Ectodermal cell (in vitro differentiated cells): ENCODE data around the gene NFATC1.

Source experiments
- H3K27ac ChIP-seq: 2 replicates; pipeline ENCODE4 v1.7.0; 2013; ENCODE audit warnings: mild to moderate bottlenecking, low read depth, low read length; ENCODE audit not compliant: insufficient read depth, poor library complexity, severe bottlenecking
- H3K27me3 ChIP-seq: 2 replicates; pipeline ENCODE4 v1.7.0; 2013; ENCODE audit warnings: mild to moderate bottlenecking, low read length; ENCODE audit not compliant: insufficient read depth, control insufficient read depth, poor library complexity, severe bottlenecking
- H3K36me3 ChIP-seq: one replicate; pipeline ENCODE4 v1.7.0; 2013; ENCODE audit warnings: low read length; ENCODE audit not compliant: control insufficient read depth, insufficient read depth
- H3K4me1 ChIP-seq: one replicate; pipeline ENCODE4 v1.7.0; 2013; ENCODE audit warnings: low read length; ENCODE audit not compliant: control insufficient read depth, insufficient read depth
- H3K4me3 ChIP-seq: 2 replicates; pipeline ENCODE4 v1.7.0; 2013; ENCODE audit warnings: low read depth, low read length, control low read depth; ENCODE audit not compliant: insufficient read depth
- H3K9me3 ChIP-seq: 2 replicates; pipeline ENCODE4 v1.7.0; 2013; ENCODE audit warnings: mild to moderate bottlenecking, low read length, moderate library complexity; ENCODE audit not compliant: control insufficient read depth
- WGBS, 2 experiments: methylation state at CpG; one replicate each; pipeline ENCODE4 v1.1.7; 2013; ENCODE audit warnings: missing lambda C conversion rate in 2 of 2; 5-methylcytosine and 5-hydroxymethylcytosine counted together

Gene NFATC1

DNA sequence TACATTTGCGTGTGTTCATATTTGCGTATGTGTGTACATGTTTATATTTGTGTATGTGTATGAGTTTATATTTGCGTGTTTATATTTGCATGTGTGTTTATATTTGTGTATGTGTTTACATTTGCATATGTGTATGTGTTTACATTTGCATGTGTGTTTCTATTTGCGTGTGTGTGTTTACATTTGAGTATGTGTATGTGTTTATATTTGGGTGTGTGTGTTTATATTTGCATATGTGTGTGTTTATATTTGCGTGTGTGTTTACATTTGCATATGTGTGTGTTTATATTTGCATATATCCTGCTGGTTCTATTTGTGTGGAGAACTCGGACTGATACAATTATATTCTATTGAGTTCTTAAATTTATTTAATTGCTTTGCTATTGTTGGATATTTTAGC lies 168.7 kb downstream of the NFATC1 start:
- H3K27me3 ChIP-seq = no peaks in the 10 kb centered on the region
- H3K9me3 ChIP-seq = no peaks in the 10 kb centered on the region
- H3K27ac ChIP-seq = no peak overlapping the region
- no peak overlapping the region for H3K4me3 ChIP-seq
- WGBS, 2 experiments = 82 to 83% methylated on average over 5 of the region's 6 CpGs
- peaks cover 21% of the 10 kb centered on the region for H3K4me1 ChIP-seq
- H3K36me3 ChIP-seq = no peaks in the 10 kb centered on the region

DNA sequence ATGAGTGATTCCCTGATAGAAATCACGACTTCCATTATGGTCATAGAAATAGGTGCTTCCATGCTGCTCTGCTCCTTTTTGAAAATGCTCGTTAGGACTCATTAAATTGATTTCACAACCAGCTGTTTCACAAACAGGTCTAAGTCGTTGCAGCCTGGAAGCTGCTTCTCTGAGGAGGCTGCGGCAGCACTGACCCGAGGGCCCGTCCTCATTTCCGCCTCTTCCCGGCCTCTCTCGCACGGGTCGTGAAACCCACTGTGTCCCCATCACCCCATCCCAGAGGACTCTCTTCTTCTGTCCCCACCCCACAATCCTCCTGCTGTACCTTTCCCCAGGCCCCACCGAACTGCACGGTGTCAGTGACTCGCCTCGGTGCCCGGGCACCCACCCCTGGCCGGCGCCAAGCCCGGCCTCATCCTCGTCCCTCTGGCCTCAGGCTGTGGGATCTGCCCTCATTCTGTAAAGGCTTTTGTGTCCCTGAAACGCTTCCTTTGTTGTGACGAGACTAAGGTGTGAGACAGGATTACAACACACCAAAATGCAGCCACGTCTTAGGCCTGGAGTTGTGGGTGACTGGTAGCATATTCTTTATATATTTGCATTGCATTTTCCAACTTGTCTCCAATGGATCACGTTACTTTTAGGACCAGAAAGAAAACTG lies 171.2 kb downstream of the NFATC1 start:
- H3K4me3 ChIP-seq = no peak overlapping the region
- 75 to 80% methylated on average over 23 to 24 of the region's 24 CpGs for WGBS, 2 experiments
- H3K27ac ChIP-seq = no peak overlapping the region
- no peaks in the 10 kb centered on the region for H3K9me3 ChIP-seq
- H3K4me1 ChIP-seq = peaks cover 25% of the 10 kb centered on the region
- no peaks in the 10 kb centered on the region for H3K36me3 ChIP-seq
- no peaks in the 10 kb centered on the region for H3K27me3 ChIP-seq

- Histone ChIP-seq H3K27me3 (no peaks in the 10 kb centered on the region), H3K4me3 (no peak overlapping the region), H3K27ac (peak overlapping the region; percentile 60), H3K9me3 (no peaks in the 10 kb centered on the region), H3K4me1 (peaks cover 25% of the 10 kb centered on the region), H3K36me3 (no peaks in the 10 kb centered on the region)
- 42 to 44% methylated on average over 28 of the region's 28 CpGs for whole genome bisulfite sequencing, 2 experiments
Observed at GRCh38 chr18:79567481-79568147, 171.9 kb downstream of the NFATC1 start.

GRCh38 chr18:79568543-79569205 lies 172.9 kb downstream of the NFATC1 start:
- peaks cover 3% of the 10 kb centered on the region for H3K9me3 ChIP-seq
- H3K27me3 ChIP-seq = no peaks in the 10 kb centered on the region
- no peak overlapping the region for H3K4me3 ChIP-seq
- H3K27ac ChIP-seq = no peak overlapping the region
- H3K36me3 ChIP-seq = no peaks in the 10 kb centered on the region
- 93 to 94% methylated on average over 13 of the region's 13 CpGs for WGBS, 2 experiments
- peaks cover 25% of the 10 kb centered on the region for H3K4me1 ChIP-seq

DNA sequence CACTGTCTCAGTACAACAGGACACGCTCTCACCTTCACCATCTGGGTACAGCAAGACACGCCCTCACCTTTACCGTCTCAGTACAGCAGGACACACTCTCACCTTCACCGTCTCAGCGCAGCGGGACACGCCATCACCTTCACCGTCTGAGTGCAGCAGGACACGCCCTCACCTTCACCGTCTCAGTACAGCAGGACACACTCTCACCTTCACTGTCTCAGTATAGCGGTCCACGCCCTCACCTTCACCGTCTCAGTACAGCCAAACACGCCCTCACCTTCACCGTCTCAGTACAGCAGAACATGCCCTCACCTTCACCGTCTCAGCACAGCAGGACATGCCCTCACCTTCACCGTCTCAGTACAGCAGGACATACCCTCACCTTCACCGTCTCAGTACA lies 174.0 kb downstream of the NFATC1 start:
- Histone ChIP-seq H3K4me1 (peaks cover 25% of the 10 kb centered on the region), H3K27me3 (no peaks in the 10 kb centered on the region), H3K36me3 (no peaks in the 10 kb centered on the region), H3K27ac (no peak overlapping the region), H3K9me3 (peaks cover 3% of the 10 kb centered on the region), H3K4me3 (no peak overlapping the region)
- WGBS, 2 experiments = 87% methylated on average over 18 of the region's 18 CpGs

GRCh38 chr18:79570266-79571201 lies 174.8 kb downstream of the NFATC1 start:
- no peak overlapping the region for H3K4me3 ChIP-seq
- WGBS, 2 experiments = 54 to 61% methylated on average over 24 to 26 of the region's 26 CpGs
- H3K36me3 ChIP-seq = no peaks in the 10 kb centered on the region
- no peaks in the 10 kb centered on the region for H3K27me3 ChIP-seq
- peaks cover 25% of the 10 kb centered on the region for H3K4me1 ChIP-seq
- peaks cover 3% of the 10 kb centered on the region for H3K9me3 ChIP-seq
- H3K27ac ChIP-seq = no peak overlapping the region

- peaks cover 22% of the 10 kb centered on the region for H3K4me1 ChIP-seq
- H3K9me3 ChIP-seq = peaks cover 3% of the 10 kb centered on the region
- H3K36me3 ChIP-seq = no peaks in the 10 kb centered on the region
- WGBS, 2 experiments = 83 to 84% methylated on average over 38 of the region's 38 CpGs
- no peaks in the 10 kb centered on the region for H3K27me3 ChIP-seq
- H3K4me3 ChIP-seq = no peak overlapping the region
- H3K27ac ChIP-seq = no peak overlapping the region
Observed at GRCh38 chr18:79571211-79572092, 175.7 kb downstream of the NFATC1 start.

GRCh38 chr18:79572093-79572780 lies 176.5 kb downstream of the NFATC1 start:
- Histone ChIP-seq H3K4me3 (no peak overlapping the region), H3K27ac (no peak overlapping the region), H3K36me3 (no peaks in the 10 kb centered on the region), H3K4me1 (peaks cover 14% of the 10 kb centered on the region), H3K9me3 (peaks cover 3% of the 10 kb centered on the region), H3K27me3 (no peaks in the 10 kb centered on the region)
- 86 to 88% methylated on average over 18 of the region's 18 CpGs for WGBS, 2 experiments
